GM19438 (cell line): ENCODE measurements around the gene CCKAR.

Experiments used
- ATAC-seq: cut with Tn5 transposase; IDR thresholded peaks from one replicate; pipeline ENCODE4 v1.9.1; 2021; ENCODE audit warnings: low read depth; ENCODE audit not compliant: unreplicated experiment

CCKAR gene

GRCh38 chr4:26491449-26492170 is 1.3 kb upstream of the CCKAR start:
- ATAC-seq = no peak

GRCh38 chr4:26490960-26491284 is 638 bp upstream of the CCKAR start:
- ATAC-seq = no peak

- no peak for ATAC-seq
These were observed 941 bp downstream of the CCKAR start for GRCh38 chr4:26489101-26489985.

- ATAC-seq = no peak
These were observed 4.6 kb downstream of the CCKAR start for GRCh38 chr4:26485684-26486083.

- ATAC-seq = no peak
These were observed 5.8 kb downstream of the CCKAR start for GRCh38 chr4:26484516-26484915.

GRCh38 chr4:26484032-26484515 is 6.2 kb downstream of the CCKAR start:
- no peak for ATAC-seq

- ATAC-seq = no peak
These were observed 7.5 kb downstream of the CCKAR start for GRCh38 chr4:26482508-26483462.

GRCh38 chr4:26478330-26478729 is 12.0 kb downstream of the CCKAR start:
- no peak for ATAC-seq

- ATAC-seq = no peak
These were observed 13.7 kb downstream of the CCKAR start for GRCh38 chr4:26476545-26476944.

GRCh38 chr4:26475716-26476115 is 14.6 kb downstream of the CCKAR start:
- no peak for ATAC-seq

GRCh38 chr4:26474551-26474950 is 15.7 kb downstream of the CCKAR start:
- ATAC-seq = no peak

GRCh38 chr4:26473893-26474292 is 16.4 kb downstream of the CCKAR start:
- ATAC-seq = no peak

- no peak for ATAC-seq
These were observed 18.4 kb downstream of the CCKAR start for GRCh38 chr4:26471890-26472289.

- no peak for ATAC-seq
These were observed 21.3 kb downstream of the CCKAR start for GRCh38 chr4:26468977-26469376.

- ATAC-seq = no peak
These were observed 21.9 kb downstream of the CCKAR start for GRCh38 chr4:26468283-26468949.

- ATAC-seq = no peak
These were observed 22.6 kb downstream of the CCKAR start for GRCh38 chr4:26467724-26468123.

- no peak for ATAC-seq
These were observed 23.6 kb downstream of the CCKAR start for GRCh38 chr4:26466578-26467270.

GRCh38 chr4:26464420-26465095 is 25.7 kb downstream of the CCKAR start:
- ATAC-seq = no peak

- no peak for ATAC-seq
These were observed 26.9 kb downstream of the CCKAR start for GRCh38 chr4:26463386-26463785.
